Karpas-422 (cell line): ENCODE measurements around the gene UNC93B1. TPM values are rescaled to one million over a fixed set of nuclear protein-coding genes. Genes with fewer than 3 reads are reported as not detected.
"Not testable (repeated sequence)": the region's sequence is repeated elsewhere in the genome, so short reads cannot be mapped to it uniquely, and the experiment has no call there.

ENCODE experiments used
- DNase-seq: peaks from one replicate; pipeline ENCODE4 v3.0.0-alpha.2; 2015
- H2AFZ ChIP-seq: fragments of 200-600 bp; sonication (generic); 2 replicates; pipeline ENCODE4 v1.6.1; 2014; ENCODE audit warnings: antibody characterized with exemption, low read length, mixed read lengths
- H3K27ac ChIP-seq: fragments of 200-600 bp; sonication (generic); 2 replicates; pipeline ENCODE4 v1.5.1; 2014; ENCODE audit warnings: mild to moderate bottlenecking, low read length, moderate library complexity
- H3K27me3 ChIP-seq: fragments of 200-600 bp; sonication (generic); 2 replicates; pipeline ENCODE4 v1.6.1; 2014; ENCODE audit warnings: low read length, mixed read lengths
- H3K36me3 ChIP-seq: fragments of 200-600 bp; sonication (generic); 2 replicates; pipeline ENCODE4 v1.6.1; 2014; ENCODE audit warnings: low read length, mixed read lengths; ENCODE audit not compliant: insufficient read depth
- H3K4me1 ChIP-seq: fragments of 200-600 bp; sonication (generic); 2 replicates; pipeline ENCODE4 v1.6.1; 2014; ENCODE audit warnings: mild to moderate bottlenecking, low read length, mixed read lengths
- H3K4me2 ChIP-seq: fragments of 200-600 bp; sonication (generic); 2 replicates; pipeline ENCODE4 v1.6.1; 2014; ENCODE audit warnings: low read length, low read depth, mild to moderate bottlenecking; ENCODE audit not compliant: poor library complexity, severe bottlenecking
- H3K4me3 ChIP-seq: fragments of 200-600 bp; sonication (generic); 2 replicates; pipeline ENCODE4 v1.5.1; 2014; ENCODE audit warnings: mild to moderate bottlenecking, antibody characterized with exemption, low read length, mixed read lengths
- H3K79me2 ChIP-seq: fragments of 200-600 bp; sonication (generic); 2 replicates; pipeline ENCODE4 v1.6.1; 2014; ENCODE audit warnings: mild to moderate bottlenecking, low read length, mixed read lengths
- H3K9ac ChIP-seq: fragments of 200-600 bp; sonication (generic); 2 replicates; pipeline ENCODE4 v1.6.0; 2014; ENCODE audit warnings: low read length
- H3K9me2 ChIP-seq: fragments of 200-600 bp; sonication (generic), shearing (Covaris generic); replicated peaks from 2 replicates; pipeline ENCODE4 v1.6.0; 2014; ENCODE audit warnings: mild to moderate bottlenecking, low read length, moderate library complexity; ENCODE audit not compliant: insufficient read depth
- H3K9me3 ChIP-seq: fragments of 300-700, 200-600 bp; sonication (generic); 2 replicates; pipeline ENCODE4 v1.6.1; 2014; ENCODE audit warnings: low read length, mixed read lengths
- H4K20me1 ChIP-seq: fragments of 200-600 bp; sonication (generic); 2 replicates; pipeline ENCODE4 v1.6.1; 2014; ENCODE audit warnings: mild to moderate bottlenecking, antibody characterized with exemption, low read length, low read depth; ENCODE audit not compliant: insufficient read depth
- total RNA-seq: library from RNA; depleted of rRNA; stranded (reverse); fragments of >200 nt; shearing (Covaris generic); gene quantifications from 2 replicates; pipeline ENCODE4 v1.2.3, GENCODE V29; 2014; ENCODE audit warnings: low replicate concordance

UNC93B1 gene
- total RNA-seq, 1 experiment from 2014 or later: 71.1 TPM

DNA sequence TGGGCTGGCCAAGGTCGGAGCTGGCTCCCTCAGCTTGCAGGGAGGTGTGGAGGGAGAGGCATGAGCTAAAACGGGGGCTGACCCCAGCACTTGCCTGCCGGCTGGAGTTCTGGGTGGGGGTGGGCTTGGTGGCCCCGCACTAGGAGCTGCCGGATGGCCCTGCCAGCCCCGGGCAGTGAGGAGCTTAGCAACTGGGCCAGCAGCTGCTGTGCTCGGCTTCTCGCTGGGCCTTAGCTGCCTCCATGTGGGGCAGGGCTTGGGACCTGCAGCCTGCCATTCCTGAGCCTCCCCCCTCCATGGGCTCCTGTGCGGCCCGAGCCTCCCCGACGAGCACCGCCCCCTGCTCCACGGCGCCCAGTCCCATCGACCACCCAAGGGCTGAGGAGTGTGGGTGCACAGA, 40.7 kb downstream of the UNC93B1 start:
- H3K27me3 ChIP-seq, H3K4me3 ChIP-seq, H3K79me2 ChIP-seq: not testable (repeated sequence)

DNA sequence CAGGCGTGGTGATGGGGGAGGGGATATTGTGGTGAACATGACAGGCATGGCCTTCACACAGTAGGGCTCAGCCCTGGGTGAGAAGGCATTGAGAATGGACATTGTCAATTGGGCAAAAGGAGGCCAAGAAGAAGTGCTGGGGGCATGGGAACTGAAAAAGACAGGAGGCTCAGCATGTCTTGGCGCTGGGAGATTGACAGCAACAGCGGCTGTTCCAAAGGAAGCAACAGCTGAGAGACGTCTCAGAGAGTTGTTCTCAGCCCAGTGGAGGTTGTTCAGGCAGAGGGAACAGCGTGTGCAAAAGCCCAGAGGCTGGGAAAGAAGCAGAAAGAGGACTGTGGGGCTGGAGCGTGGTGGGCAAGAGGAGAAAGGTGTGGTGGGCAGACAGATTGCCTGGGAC, 47.7 kb downstream of the UNC93B1 start:
- H3K79me2 ChIP-seq, H3K27ac ChIP-seq, H3K9ac ChIP-seq, H3K4me1 ChIP-seq, H3K27me3 ChIP-seq, H4K20me1 ChIP-seq, H3K9me3 ChIP-seq, H3K36me3 ChIP-seq, H3K4me3 ChIP-seq, DNase-seq, H3K4me2 ChIP-seq, H2AFZ ChIP-seq, H3K9me2 ChIP-seq: not testable (repeated sequence)

More for the DNA sequence above, 40.7 kb downstream of the UNC93B1 start:
- not testable (repeated sequence) for H3K4me2 ChIP-seq, H2AFZ ChIP-seq, H3K9me3 ChIP-seq, H3K9ac ChIP-seq, H3K9me2 ChIP-seq, DNase-seq, H3K4me1 ChIP-seq, H3K27ac ChIP-seq, H4K20me1 ChIP-seq, H3K36me3 ChIP-seq

DNA sequence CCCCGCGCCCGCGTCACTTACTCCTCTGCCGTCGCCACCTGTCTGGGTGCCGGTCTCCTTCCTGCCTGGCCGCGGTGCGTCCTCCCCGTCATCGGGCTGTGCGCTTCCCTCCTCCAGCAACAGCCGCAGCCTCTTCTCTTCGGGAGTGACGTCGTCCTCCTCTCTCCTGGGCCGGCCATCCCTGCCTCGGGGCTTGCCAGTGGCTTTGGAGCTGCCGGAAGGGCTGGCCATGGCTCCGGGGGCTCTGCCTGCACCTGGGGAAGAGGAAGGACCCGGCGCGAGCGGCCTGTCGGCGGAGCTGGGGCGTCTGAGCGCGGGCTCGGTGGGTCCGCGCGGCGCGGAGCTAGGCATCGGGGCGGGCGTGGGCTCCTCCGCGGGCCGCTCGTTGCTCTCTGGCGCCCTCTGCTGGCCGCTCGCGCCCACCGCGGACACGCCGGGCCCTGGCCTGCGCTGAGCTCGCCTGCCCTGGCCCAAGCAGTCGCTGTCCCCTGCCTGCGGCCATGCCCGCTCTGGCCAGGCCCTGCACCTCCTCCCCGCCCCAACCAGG, 48.4 kb downstream of the UNC93B1 start:
- H3K79me2 ChIP-seq, H3K4me1 ChIP-seq, H2AFZ ChIP-seq, H3K9me3 ChIP-seq, H3K27ac ChIP-seq, H4K20me1 ChIP-seq, H3K27me3 ChIP-seq, H3K36me3 ChIP-seq, H3K9me2 ChIP-seq: not testable (repeated sequence)
- DNase-seq: peak; percentile 85
- Histone ChIP-seq H3K4me2 (peak overlapping the region; percentile 61), H3K9ac (peak overlapping the region; percentile 50), H3K4me3 (peak overlapping the region; percentile 48; the same call in 1 of the 2 replicates)

DNA sequence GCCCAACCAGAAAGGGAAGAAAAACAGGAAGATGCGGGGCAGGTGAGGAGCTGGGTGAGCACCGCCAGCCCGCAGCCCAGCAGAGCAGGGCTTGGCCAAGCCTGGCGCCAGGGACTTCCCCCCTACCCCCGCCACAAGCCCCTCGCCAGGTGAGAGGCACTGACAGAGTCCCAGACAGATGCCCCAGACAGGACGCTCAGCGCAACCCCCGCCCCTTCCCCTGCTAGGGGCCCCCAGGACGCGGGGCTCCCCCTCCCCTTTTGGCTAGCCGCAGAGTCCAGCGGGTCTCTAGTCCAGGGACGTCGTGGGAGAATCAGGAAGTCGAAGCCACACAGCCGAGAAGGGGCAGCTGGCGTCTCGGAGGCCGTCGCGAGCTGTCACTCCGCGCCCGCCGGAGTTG, 48.9 kb downstream of the UNC93B1 start:
- H3K4me1 ChIP-seq, DNase-seq, H3K9ac ChIP-seq, H3K4me3 ChIP-seq, H3K4me2 ChIP-seq, H2AFZ ChIP-seq, H3K27ac ChIP-seq, H3K27me3 ChIP-seq, H3K79me2 ChIP-seq, H4K20me1 ChIP-seq, H3K9me3 ChIP-seq, H3K9me2 ChIP-seq, H3K36me3 ChIP-seq: not testable (repeated sequence)

DNA sequence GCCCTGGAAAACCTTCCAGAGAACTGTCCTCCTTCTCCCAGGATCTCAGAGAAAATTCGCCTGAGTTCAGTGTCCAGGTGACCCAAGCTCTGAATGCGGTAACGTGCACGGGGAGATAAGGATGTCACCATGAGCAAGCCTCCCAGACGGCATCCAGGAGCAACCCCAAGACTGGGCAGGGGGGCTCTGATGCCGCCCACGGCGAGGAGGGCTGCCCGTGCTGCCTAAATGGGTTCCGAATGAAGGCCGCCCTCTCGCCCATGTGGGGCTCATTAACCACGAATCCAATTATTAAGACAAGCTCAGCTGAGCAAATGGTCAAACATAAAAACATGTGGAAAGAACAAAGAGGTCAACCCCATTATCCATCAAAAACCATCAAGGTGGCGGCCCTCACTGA, 49.6 kb downstream of the UNC93B1 start:
- H3K4me2 ChIP-seq, H3K9me3 ChIP-seq, H2AFZ ChIP-seq: not testable (repeated sequence)

DNA sequence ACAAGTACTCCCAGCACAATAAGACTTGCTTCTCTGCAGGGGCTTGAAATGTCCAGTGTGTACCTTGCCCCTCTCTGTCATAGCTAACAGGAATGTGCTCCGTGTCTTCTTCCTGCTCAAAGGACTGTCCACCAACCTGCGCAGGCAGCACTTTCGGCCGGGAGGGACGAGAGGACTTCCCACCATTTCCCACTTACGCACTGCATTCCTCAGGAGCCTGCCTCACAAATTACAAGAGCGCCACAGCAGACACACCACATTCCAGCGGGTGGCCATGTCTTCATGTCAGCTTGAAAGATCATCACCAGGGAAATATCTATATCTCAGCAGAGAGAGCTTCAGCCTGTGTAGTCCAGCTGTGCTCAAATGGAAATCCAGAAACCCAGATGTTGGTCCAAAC, 53.2 kb downstream of the UNC93B1 start:
- H3K4me3 ChIP-seq, H3K36me3 ChIP-seq, H3K9me2 ChIP-seq, H3K27ac ChIP-seq, H2AFZ ChIP-seq, H3K4me2 ChIP-seq, H3K9ac ChIP-seq, H3K4me1 ChIP-seq, H3K79me2 ChIP-seq, H3K27me3 ChIP-seq, DNase-seq, H4K20me1 ChIP-seq, H3K9me3 ChIP-seq: not testable (repeated sequence)

More for the DNA sequence above, 49.6 kb downstream of the UNC93B1 start:
- not testable (repeated sequence) for H3K79me2 ChIP-seq, H3K4me3 ChIP-seq, H3K4me1 ChIP-seq, DNase-seq, H3K9me2 ChIP-seq, H3K9ac ChIP-seq, H3K27ac ChIP-seq, H3K27me3 ChIP-seq, H4K20me1 ChIP-seq, H3K36me3 ChIP-seq

DNA sequence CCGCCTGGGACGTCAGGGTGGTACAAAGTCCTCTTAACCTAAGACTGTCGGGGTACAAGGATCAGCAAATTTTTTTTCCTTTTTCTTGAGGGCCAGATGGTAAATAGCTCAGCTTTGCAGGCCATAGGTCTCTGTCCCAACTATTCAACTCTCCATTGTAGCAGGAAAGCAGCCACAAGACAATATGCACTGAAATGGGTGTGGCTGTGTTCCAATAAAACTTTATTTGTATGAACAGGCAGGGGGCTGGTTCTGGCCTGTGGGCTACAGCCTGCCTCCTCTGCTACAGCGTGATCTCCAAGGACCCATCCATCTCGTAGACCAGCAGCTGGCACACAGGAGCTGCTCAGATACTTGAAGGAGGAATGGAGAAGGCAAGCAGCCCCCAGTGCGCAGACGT, 56.1 kb downstream of the UNC93B1 start:
- H3K9ac ChIP-seq, H3K9me3 ChIP-seq, H3K79me2 ChIP-seq, DNase-seq, H3K27ac ChIP-seq, H3K36me3 ChIP-seq, H2AFZ ChIP-seq, H4K20me1 ChIP-seq, H3K27me3 ChIP-seq, H3K4me3 ChIP-seq, H3K4me2 ChIP-seq, H3K9me2 ChIP-seq, H3K4me1 ChIP-seq: not testable (repeated sequence)

DNA sequence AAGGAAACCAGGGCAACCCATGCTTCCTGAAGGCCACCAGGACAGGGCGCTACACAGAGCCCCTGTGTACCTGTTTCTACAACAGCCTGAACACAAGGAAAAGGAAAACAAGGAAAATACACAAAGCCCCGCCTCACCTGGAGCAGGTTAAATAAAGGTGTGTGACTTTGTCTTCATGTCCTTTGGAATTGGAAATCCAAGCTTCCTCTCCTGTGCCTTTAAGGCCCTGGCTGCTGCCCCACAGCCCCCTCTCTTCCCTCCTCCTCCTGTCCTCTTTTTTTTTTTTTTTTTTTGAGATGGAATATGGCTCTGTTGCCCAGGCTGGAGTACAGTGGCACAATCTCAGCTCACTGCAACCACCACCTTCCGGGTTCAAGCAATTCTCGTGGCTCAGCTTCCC, 57.5 kb downstream of the UNC93B1 start:
- not testable (repeated sequence) for H3K9me2 ChIP-seq, H3K4me3 ChIP-seq, H3K79me2 ChIP-seq, H3K27ac ChIP-seq, DNase-seq, H3K4me2 ChIP-seq, H3K9me3 ChIP-seq, H3K27me3 ChIP-seq, H3K9ac ChIP-seq, H2AFZ ChIP-seq, H3K36me3 ChIP-seq, H4K20me1 ChIP-seq, H3K4me1 ChIP-seq

DNA sequence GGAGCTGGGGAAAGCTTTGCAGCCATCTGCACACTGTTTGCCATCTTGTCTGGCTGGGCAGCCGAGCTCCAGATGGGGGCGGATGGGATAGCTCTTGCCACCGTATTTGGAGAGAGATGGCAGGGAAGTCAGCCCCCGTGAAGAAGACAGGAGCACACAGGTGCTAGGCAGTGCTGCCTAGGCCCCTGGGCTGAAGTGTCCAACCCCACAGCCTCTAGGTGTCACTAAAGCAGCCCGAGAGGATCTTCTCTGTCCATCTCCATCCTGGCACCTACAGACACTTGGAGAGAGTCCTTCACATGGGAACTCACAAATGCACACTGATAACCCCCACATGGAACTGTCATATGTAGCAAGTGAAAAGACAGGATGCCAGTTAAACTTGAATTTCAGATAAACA, 60.5 kb downstream of the UNC93B1 start:
- not testable (repeated sequence) for H4K20me1 ChIP-seq, H3K9ac ChIP-seq, H3K27ac ChIP-seq, H3K27me3 ChIP-seq, H3K4me1 ChIP-seq, H3K79me2 ChIP-seq, H3K4me2 ChIP-seq, H3K4me3 ChIP-seq, H2AFZ ChIP-seq, H3K9me2 ChIP-seq, DNase-seq, H3K9me3 ChIP-seq, H3K36me3 ChIP-seq
